GM18507 (cell line): ENCODE results near the gene SEZ6.
A peak's percentile ranks its signal among the peaks of the same experiment; 100 is the strongest.

Experiments
- DNase-seq: peaks from one replicate; pipeline ENCODE4 v3.0.0; 2011; ENCODE audit warnings: low read depth; ENCODE audit not compliant: insufficient read length; ENCODE audit errors: extremely low spot score
- FAIRE-seq: peaks from 2 replicates; lab custom pipeline; 2011; peaks lifted over from hg19 to GRCh38; lab: Jason Lieb, UNC

SEZ6 gene

DNA sequence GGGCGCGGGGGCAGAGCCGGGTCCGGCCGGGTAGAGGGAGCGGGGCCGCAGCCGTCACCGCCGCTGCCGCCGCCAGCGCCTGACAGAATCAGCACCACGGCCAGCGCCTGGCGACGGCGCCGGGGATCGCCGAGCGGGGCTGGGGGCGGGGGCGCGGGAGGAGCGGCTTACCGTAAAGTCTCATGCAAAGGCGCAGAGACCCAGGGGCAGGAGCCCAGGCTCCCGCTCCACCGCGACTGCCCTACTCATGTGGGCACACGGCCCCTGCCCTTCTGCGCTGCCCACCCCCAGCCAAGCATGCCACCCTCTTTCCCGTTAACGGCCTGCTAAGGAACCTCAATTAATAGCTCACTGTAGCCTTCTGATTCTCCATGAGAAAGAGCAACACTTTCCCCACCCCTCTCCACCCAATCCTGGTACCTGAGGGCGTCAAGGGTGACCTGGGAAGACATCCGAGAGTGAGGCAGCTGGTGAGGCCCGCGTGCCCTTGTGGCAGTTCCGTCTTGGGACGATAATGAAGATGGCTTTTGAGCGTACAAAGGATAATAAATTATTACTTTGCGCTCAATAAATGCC is at the start of gene SEZ6:
TSS of gene SEZ6 (minus strand) at position 98 of the 576 bp plus-strand sequence. CDS start 164 bp downstream, outside the sequence.
- FAIRE-seq, result no peak

GRCh38 chr17:29054835-29055234 is 49.0 kb upstream of the SEZ6 start:
- DNase-seq (no peak), FAIRE-seq (no peak)

More for the DNA sequence above, at the start of gene SEZ6:
- peak; percentile 52 for DNase-seq

DNA sequence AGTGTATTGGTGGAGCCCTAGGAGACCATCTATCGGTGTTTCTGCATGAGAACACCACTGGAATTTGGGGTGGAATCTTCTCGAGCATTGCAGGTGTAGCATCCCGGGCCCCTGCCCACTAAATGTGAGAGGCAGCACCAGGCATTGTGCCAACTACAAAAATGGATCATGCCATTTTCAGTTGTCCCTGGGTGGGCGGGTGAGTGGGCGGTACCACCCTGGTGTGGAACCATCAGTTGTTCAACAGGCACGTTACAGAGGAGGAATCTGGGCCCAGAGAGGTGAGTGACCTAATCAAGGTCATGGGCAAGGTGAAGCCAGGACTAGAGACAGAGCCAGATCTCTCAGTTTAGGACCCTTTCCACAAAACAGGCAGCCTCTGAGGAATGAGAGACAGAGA is 45.9 kb upstream of the SEZ6 start:
- no peak for DNase-seq
- FAIRE-seq, result no peak

DNA sequence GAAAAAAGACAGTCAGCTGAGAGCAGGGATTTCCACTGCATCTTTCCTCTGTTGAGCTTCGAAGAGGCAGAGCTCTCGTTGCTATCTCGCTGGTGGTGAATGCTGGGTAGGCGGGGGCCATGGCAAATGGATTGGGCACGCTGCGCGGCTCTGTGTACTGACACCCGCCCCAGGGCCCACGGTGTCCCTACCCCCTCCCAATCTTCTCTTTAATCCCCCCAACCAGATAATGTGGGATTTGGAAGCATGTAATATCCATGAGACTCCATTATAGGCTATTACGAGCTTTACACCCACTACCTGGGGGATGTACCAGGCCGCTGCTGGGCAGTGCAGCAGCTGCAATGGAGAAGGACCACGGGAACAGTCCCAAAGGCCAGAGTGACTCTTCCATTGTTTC is 45.4 kb upstream of the SEZ6 start:
- FAIRE-seq, result no peak

GRCh38 chr17:29050176-29050575 is 44.3 kb upstream of the SEZ6 start:
- DNase-seq (no peak), FAIRE-seq (no peak)

More for the DNA sequence above, 45.4 kb upstream of the SEZ6 start:
- DNase-seq, result no peak

DNA sequence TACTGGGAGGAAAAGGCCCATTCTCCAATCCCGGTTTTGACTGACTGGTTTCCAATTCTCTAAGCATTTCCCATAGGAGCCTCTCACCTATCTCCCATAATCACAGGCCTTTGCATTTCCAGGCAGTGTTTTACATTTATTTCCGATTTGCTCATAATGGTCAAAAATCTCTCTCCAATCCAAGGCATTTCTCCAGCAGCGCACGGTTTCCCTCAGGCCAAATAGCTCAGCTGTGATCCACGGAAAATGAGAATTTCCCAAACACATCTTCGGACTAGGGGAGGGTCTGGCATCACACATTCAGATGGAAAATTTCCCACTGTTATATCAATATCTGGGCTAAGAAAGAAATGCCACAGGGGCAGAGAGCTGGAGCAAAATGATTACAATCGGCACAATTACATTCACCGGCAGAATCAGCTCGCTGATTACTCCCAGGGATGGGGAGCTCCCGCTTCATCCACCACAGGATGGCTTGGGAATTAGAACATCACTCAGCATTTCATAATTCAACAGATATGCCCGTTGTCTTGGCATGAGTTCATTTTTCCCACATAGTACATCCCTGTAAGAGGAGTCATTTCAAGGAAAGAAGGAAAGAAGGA is 43.8 kb upstream of the SEZ6 start:
- DNase-seq (no peak), FAIRE-seq (no peak)

- FAIRE-seq, result no peak
- no peak for DNase-seq
Measured at GRCh38 chr17:29048440-29049368, 42.9 kb upstream of the SEZ6 start.

DNA sequence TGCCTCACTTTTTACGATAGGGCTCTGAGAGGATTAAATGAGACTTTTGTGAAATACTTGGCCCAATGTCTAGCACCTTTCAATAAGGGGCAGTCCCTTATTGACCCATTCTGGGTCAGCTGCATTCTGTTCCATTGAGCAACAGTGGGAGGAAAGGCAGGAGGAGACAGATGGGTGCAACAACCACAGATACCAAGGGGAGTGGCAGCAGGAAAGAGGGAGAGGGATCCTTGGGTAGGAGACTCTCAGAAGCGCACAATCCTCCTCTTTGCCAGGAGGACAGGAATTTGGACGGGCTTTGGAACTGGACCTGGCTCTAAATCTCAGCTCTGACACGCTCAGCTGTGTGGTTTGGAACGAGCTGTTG is 40.6 kb upstream of the SEZ6 start:
- FAIRE-seq (no peak), DNase-seq (no peak)

- FAIRE-seq (no peak), DNase-seq (no peak)
Measured at GRCh38 chr17:29045734-29046472, 40.1 kb upstream of the SEZ6 start.

DNA sequence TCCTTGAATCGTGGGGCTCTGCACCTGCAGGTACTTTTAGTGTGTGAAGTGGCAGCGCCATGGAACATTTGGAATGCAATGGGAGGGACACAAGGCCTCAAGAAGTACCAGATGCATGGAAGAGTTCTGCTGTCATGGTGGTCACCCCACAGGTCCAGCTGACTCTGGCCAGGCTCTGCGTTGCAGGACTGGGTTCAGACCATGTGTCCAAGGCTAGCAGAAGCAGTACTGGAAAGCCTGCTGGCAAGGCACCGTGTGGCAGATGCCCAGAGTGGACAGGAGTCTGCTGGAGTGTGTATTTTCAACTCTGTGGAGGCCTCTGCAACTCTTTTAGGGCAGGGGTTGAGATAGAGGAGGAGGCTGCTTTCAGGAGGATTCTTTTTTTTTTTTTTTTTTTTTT is 39.2 kb upstream of the SEZ6 start:
- FAIRE-seq (no peak), DNase-seq (no peak)

- DNase-seq (no peak), FAIRE-seq (peak; percentile 38)
Measured at GRCh38 chr17:29043539-29044145, 37.8 kb upstream of the SEZ6 start.

GRCh38 chr17:29042679-29043538 is 37.1 kb upstream of the SEZ6 start, which contains the start of gene PIPOX:
TSS of gene PIPOX (plus strand) at chr17:29043141. CDS start at chr17:29043226, 85 bp downstream.
- no peak for DNase-seq
- FAIRE-seq, result peak; percentile 21

GRCh38 chr17:29042026-29042678 is 36.3 kb upstream of the SEZ6 start:
- no peak for DNase-seq
- no peak for FAIRE-seq

DNA sequence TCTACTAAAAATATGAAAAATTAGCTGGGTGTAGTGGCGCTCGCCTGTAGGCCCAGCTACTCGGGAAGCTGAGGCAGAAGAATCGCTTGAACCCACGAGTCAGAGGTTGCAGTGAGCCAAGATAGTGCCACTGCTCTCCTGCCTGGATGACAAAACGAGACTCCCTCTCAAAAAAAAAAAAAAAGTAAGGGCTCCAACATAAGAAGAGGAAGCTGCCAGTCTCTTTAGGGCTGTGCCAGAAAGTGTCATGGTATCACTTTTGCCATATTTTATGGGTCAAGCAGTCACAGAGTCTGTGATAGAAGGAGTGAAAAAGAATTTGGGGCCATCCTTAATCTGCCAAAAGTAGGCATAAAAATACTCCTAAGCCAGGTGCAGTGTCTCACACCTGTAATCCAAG is 35.7 kb upstream of the SEZ6 start:
- no peak for DNase-seq
- FAIRE-seq, result no peak

DNA sequence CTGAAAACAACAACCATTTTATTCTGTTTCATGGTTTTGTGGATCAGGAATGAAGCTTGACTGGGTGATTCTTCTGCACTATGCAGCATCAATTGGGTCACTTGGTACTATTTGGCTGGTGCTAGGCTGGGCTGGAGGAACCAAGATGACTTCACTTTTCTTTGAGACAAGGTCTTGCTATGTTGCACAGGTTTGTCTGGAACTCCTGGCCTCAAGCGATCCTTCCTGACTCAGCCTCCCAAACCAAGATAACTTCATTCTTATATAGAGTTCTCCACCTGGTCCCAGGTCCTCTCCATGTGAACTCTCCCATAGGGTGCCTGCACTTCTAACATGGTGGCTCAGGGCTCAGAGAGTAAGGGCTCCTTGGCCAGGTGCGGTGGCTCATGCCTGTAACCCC is 35.3 kb upstream of the SEZ6 start:
- DNase-seq, result no peak
- FAIRE-seq, result no peak

DNA sequence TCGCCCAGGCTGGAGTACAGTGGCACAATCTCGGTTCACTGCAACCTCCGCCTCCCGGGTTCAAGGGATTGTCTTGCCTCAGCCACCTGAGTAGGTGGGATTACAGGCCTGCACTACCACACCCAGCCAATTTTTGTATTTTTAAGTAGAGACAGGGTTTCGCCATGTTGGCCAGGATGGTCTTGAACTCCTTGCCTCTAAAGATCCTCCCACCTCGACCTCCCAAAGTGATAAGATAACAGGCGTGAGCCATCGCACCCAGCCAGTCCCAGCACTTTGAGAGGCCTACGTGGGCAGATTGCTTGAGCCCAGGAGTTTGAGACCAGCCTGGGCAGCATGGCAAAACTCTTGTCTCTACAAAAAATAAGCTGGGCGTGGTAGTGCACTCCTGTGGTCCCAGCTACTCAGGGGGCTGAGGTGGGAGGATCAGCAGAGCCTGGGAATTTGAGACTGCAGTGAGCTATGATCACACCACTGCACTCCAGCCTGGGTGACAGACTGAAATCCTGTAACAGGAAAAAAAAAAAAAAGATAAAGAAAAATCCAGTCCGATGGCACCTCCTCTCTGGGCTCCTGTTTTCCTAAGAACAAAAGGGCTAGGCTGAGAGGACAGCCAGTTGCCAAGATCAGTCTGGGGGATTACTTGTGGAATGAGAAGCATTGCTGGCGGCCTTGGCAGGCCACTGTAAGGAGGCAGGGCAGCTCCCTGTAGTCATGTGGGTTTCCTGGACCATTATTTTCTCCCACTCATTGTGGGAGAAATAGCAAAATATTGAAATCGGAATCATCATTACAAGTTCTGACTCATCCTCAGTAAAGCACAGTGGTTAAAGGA is 34.1 kb upstream of the SEZ6 start:
- DNase-seq (no peak), FAIRE-seq (no peak)

DNA sequence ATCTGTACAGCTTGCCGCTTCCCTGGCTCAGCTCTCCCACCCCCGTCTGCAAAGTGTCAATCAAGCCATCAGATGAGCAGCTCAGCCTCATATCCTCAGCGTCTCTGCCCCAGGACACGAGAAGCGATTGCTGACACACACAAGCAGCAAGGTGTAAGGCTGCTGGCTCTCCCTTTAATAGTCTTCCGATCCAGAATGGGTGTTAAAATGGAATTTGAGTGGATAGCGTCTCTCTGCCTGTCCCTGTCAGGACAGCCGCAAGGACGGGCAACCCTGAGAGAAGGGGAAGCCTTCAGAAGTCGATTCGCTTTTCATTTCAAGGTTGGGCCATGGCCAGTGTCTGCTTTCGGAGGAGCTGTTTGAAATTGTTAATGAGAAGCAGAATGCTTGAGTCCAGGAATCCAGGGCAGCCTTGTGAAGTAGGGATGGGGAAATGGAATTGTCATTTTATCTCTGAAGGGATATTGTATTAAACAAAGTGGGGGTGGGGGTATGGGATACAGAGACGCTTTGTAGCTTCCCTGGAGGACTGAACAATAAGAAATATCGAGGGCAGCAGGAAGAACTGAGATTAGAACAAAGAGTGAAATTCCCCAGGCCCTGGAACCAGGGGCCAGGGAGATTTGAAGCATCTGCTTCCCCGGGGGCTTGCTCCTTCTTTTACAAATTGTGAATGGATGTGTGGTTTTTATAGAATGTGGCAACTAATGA is 32.4 kb upstream of the SEZ6 start:
- FAIRE-seq (no peak), DNase-seq (no peak)
